Sigmoid colon (tissue), 4 donors: ENCODE measurements around the gene UBR1.

Experiments used
- POLR2AphosphoS5 ChIP-seq, 4 donors: sonication (generic); formaldehyde crosslinking; IDR thresholded peaks; one replicate each; pipeline ENCODE4 v1.6.1; 2017; ENCODE audit warnings: antibody characterized with exemption in 4 of 4
- TF ChIP-seq, protein P1 (sequence below), 4 experiments: fragments of 450-650 bp in 3 of 4; fragments of 200-600 bp in 1 of 4; IDR thresholded peaks; one replicate each; pipeline ENCODE4 v1.5.1; 2016 to 2019; ENCODE audit warnings: antibody characterized with exemption in 4 of 4, mild to moderate bottlenecking in 3 of 4, moderate library complexity in 2 of 4

DNA sequence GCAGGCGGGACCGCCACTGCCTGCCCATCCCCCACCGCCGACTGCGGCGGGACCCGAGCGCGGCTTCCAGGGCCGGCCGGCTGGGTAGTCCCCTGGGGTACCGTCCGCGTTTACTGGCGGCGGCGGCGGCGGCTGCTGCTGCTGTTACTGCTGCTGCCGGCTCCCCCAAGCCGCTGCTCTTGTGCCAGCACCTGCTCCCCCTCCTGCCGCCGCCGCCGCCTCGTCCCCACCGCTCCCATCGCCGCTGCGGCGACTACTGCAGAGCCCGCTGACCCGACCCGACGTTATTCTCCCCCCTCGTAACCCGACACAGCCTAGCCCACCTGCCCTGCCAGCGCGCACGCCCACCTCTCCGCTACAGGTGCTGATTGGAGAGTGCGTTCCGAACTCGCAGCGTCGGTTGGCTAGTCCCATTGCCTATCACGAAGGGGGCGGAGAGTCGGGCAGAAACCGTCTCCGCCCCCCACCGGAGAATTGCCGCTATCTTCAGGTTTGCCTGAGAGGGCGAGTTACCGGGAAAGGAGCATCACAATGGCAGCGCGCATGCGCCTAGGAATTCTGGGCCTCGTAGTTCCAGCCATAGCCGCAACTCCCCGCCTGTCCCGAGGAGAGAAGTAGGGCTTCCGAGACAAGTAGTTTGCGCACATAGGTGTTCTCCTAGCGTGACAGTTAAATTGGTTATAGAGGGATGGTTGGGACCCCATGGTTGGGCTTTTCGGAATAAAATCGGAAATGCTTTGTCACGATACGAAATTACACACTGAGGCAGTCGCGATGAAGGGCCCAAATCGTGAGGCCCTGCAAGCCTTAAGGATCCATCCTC, 185.1 kb downstream of the UBR1 start, which contains the start of gene TTBK2:
- TF ChIP-seq, protein P1, sequence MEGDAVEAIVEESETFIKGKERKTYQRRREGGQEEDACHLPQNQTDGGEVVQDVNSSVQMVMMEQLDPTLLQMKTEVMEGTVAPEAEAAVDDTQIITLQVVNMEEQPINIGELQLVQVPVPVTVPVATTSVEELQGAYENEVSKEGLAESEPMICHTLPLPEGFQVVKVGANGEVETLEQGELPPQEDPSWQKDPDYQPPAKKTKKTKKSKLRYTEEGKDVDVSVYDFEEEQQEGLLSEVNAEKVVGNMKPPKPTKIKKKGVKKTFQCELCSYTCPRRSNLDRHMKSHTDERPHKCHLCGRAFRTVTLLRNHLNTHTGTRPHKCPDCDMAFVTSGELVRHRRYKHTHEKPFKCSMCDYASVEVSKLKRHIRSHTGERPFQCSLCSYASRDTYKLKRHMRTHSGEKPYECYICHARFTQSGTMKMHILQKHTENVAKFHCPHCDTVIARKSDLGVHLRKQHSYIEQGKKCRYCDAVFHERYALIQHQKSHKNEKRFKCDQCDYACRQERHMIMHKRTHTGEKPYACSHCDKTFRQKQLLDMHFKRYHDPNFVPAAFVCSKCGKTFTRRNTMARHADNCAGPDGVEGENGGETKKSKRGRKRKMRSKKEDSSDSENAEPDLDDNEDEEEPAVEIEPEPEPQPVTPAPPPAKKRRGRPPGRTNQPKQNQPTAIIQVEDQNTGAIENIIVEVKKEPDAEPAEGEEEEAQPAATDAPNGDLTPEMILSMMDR (IDR thresholded peaks at IDR 0.05) = peak in 2 of 4 experiments; percentile 15 to 32
- TF ChIP-seq POLR2AphosphoS5 (IDR thresholded peaks at IDR 0.05) = peak; percentile 76 to 93 (median 90)
